SJCRH30 (cell line): Measurements from ENCODE around the gene ITIH3. TPM values are rescaled to one million over a fixed set of nuclear protein-coding genes. Genes with fewer than 3 reads are reported as not detected.

Source experiments
- DNase-seq, 2 experiments: peaks; one replicate each; pipeline ENCODE4 v3.0.0-alpha.2; 2015 to 2020
- H3K27ac ChIP-seq: fragments of 250-450 bp; sonication (Bioruptor Pico); 2 replicates; pipeline ENCODE4 v1.5.1; 2020; ENCODE audit warnings: mild to moderate bottlenecking, moderate library complexity
- H3K27me3 ChIP-seq: fragments of 250-450 bp; sonication (Bioruptor Pico); 2 replicates; pipeline ENCODE4 v1.5.1; 2020; ENCODE audit warnings: mild to moderate bottlenecking, moderate library complexity
- H3K36me3 ChIP-seq: fragments of 250-450 bp; sonication (Bioruptor Pico); 2 replicates; pipeline ENCODE4 v1.5.1; 2020; ENCODE audit warnings: mild to moderate bottlenecking, moderate library complexity
- H3K4me1 ChIP-seq: fragments of 250-450 bp; sonication (Bioruptor Pico); 2 replicates; pipeline ENCODE4 v1.5.1; 2020; ENCODE audit warnings: mild to moderate bottlenecking, moderate library complexity
- H3K4me3 ChIP-seq: fragments of 250-450 bp; sonication (Bioruptor Pico); 2 replicates; pipeline ENCODE4 v1.5.1; 2020; ENCODE audit warnings: mild to moderate bottlenecking, moderate library complexity
- H3K9me3 ChIP-seq: fragments of 250-450 bp; sonication (Bioruptor Pico); replicated peaks from 2 replicates; pipeline ENCODE4 v1.5.1; 2020; ENCODE audit warnings: mild to moderate bottlenecking, moderate library complexity
- total RNA-seq: library from RNA; depleted of rRNA; stranded (reverse); fragments of >200 nt; shearing (Covaris generic); gene quantifications from 2 replicates; pipeline ENCODE4 v1.2.3, GENCODE V29; 2014

Gene ITIH3
- total RNA-seq, 1 experiment from 2014 or later, result not detected

DNA sequence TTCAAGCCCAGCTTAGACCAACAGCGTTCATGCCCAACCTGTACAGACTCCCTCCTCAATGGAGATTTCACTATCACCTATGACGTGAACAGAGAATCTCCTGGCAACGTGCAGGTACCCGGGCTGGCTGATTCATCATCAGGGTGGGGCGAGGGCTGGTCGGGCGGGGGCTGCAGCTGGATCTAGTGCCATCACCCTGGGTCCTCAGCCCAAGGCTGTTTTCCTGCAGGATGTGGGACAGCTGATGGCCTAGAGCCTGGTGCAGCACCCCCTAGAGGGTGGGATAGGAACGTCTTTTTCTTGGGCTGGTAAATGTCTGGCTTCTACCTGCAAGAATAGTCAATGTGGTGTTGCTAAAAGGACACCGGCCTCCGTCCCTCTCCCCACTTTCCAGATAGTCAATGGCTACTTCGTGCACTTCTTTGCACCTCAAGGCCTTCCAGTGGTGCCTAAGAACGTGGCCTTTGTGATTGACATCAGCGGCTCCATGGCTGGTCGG, 4.4 kb downstream of the ITIH3 start:
- Histone ChIP-seq H3K4me1 (no peaks in the 10 kb centered on the region), H3K27ac (no peak overlapping the region), H3K27me3 (no peaks in the 10 kb centered on the region), H3K9me3 (no peaks in the 10 kb centered on the region), H3K36me3 (no peaks in the 10 kb centered on the region), H3K4me3 (no peak overlapping the region)
- peak; percentile 11 to 48 for DNase-seq

DNA sequence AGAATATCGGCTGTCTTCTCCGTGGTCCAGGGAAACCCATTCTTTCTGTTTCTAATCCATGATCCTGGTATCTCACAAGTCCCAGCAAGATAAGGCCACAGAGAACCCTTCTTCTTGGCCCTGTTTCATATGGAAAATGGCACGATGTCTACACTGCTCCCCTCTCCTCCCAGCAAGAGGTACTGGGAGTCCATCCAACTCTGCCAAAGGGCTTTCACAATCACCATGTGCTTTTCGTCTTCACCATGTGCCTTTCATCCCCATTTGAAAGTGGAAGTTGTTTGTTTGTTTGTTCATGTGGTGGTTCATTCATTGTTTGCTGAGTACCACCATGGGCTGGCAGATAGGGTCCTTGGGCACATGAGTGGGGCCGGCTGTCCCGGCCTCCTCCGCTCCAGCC, 5.5 kb downstream of the ITIH3 start:
- Histone ChIP-seq H3K4me3 (no peak overlapping the region), H3K4me1 (no peaks in the 10 kb centered on the region), H3K27ac (no peak overlapping the region), H3K27me3 (no peaks in the 10 kb centered on the region), H3K36me3 (no peaks in the 10 kb centered on the region), H3K9me3 (no peaks in the 10 kb centered on the region)
- DNase-seq, result no peak

DNA sequence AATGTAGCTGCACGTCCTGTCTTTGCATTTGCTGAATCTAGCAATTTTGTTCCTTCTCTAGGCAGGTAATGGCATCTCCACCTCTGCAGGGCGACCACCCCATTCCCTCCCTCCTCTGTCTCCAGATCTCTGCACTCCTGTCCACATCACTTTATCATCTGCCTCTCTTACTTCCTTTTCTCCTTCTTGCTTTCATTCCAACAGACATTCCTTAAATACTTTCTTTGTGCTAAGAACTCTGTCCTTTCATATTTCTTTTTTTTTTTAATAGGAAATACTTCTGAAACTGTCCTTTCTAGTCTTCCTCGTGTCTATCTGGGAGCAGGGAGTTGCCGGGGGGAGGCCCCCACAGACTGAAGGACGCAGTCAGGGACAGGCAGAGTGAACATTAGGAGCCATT, 7.2 kb downstream of the ITIH3 start:
- Histone ChIP-seq H3K4me1 (no peaks in the 10 kb centered on the region), H3K36me3 (no peaks in the 10 kb centered on the region), H3K9me3 (no peaks in the 10 kb centered on the region), H3K4me3 (no peak overlapping the region), H3K27me3 (no peaks in the 10 kb centered on the region), H3K27ac (no peak overlapping the region)
- no peak for DNase-seq

DNA sequence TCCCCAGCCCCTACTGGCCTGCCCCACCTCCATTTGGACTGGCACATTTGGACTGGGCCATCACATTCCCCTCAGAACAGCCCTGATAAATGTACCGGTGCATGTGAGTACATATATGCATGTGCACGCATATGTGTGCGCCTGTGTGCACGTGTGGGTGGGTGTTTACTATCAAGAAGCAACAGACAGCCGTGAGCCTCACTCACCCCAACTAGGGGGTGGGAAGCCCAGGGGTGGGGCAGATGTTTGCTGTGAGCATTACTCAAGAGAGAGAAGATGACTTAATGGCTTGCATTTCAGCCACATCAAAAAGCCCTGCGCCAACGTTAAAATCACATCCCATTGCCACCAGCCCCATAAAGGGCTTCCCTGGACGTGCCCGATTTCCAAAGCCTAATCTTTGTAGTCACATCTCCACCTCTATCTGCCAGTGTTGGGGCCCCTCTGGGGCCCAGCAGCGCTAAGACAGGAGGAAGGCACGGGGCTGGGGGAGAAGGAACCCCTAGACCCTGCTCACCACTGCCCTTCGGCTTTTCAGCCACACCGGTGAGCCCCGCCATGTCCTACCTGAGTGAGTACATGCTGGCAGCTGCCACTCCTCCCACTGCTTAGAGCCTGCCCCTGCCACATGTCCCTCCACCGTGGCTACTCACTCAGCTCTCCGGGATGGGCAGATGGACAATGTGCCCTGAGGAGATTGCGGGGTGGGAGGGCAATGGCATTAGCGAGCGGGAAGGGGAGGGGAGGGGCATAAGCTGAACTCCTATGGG, 10.9 kb downstream of the ITIH3 start:
- Histone ChIP-seq H3K4me3 (no peak overlapping the region), H3K9me3 (no peaks in the 10 kb centered on the region), H3K27ac (no peak overlapping the region), H3K4me1 (no peaks in the 10 kb centered on the region), H3K27me3 (no peaks in the 10 kb centered on the region), H3K36me3 (no peaks in the 10 kb centered on the region)
- no peak for DNase-seq

DNA sequence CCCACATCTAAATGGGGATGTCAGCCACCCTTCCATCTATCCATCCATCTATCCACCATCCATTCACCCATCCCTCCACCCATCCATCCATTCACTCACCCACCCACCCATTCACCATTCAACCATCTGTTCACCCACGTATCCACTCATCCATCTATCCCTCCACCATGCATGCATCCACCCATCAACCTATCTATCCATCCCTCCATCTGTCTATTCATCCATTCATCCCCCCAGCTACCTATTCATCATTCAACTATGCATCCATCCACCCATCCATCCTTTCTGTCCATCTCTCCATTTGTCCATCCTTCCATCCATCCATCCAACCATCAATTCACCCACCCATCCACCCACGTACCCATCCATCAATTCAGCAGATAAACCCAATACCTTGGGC, 14.6 kb downstream of the ITIH3 start:
- Histone ChIP-seq H3K36me3 (no peaks in the 10 kb centered on the region), H3K9me3 (no peaks in the 10 kb centered on the region), H3K4me3 (no peak overlapping the region), H3K27me3 (no peaks in the 10 kb centered on the region), H3K27ac (no peak overlapping the region), H3K4me1 (no peaks in the 10 kb centered on the region)
- no peak for DNase-seq

DNA sequence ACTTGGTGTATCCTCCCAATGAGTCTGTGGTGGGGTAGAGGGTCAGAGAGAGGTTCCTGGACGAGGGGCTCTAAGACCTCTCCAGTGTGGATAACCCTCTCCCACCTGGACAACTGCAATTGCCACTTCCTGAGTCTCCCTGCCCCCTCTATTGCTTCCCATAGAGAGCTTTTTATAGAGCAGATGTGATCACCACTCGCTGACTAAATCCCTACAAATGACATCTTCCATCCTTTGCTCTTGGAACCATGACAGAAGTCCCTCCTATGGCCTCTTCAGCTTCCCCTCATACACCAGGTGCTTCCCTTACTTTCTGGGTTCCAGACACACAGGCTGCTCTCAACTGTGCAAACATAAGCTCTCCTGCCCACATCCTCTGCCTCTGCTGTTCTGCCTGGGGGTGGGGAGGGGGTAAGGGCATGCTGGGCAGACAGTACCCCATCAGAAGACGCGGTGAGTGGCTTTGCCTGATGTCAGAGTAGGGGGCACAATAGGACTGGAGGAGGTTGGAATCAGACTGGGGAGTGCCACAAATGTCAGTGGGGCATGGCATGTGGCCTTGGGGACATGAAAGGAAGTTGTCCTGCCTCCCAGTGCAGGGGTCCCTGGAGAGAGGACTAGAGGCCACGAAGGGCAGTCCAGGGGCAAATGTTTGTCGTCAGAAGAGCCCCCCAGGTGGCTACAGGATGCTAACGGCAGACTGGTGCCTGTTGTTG, 15.2 kb downstream of the ITIH3 start:
- Histone ChIP-seq H3K36me3 (no peaks in the 10 kb centered on the region), H3K9me3 (no peaks in the 10 kb centered on the region), H3K27me3 (no peaks in the 10 kb centered on the region), H3K4me3 (no peak overlapping the region), H3K4me1 (no peaks in the 10 kb centered on the region), H3K27ac (no peak overlapping the region)
- no peak for DNase-seq

DNA sequence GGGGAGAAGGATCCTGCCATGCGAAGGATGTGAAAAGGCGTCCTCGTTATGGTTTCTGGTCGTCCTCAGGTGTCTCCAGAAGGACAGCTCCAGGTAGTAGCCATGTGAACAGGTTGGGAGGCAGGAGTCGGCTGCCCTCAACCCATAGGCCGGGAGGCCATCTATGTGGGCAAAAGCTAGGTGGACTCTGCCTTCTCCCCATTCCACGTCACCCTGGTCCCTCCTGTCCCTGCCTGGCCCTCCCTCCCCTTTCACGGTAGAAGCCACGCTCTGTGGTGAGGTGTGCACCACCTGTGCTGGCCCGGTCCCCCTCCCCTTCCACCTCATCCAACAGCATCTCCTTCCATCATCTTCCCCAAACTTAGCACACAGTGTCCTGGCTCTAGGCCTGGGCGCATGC, 16.3 kb downstream of the ITIH3 start:
- no peak overlapping the region for H3K27ac ChIP-seq
- no peaks in the 10 kb centered on the region for H3K27me3 ChIP-seq
- no peak overlapping the region for H3K4me3 ChIP-seq
- H3K9me3 ChIP-seq, result no peaks in the 10 kb centered on the region
- no peaks in the 10 kb centered on the region for H3K4me1 ChIP-seq
- DNase-seq, result no peak
- no peaks in the 10 kb centered on the region for H3K36me3 ChIP-seq

DNA sequence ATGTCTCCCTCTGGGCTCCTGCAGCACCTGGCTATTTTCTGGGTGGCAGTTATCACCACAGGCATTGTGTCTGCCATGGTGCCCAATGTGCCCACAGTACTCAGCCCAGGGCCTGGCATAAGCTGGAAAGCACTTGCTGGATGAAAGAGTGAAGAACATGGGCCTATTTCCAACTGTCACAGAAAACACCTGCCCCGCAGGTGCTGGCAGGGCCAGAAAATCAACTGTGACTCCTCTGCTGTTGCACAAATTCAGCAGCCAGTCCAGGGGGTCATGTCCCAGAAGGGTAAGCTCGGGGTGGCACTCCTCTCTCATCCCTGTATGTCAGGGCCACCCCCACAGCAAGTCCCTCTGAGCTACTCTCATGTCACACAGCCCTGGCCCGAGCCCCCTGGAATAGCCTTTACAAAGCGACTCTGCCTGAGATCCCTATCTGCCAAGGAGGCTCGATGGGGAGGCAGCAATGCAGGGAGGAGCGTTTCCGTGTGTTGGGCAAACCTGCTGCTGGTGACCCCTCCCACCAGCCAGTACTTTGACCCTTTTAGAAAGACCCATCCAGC, 16.9 kb downstream of the ITIH3 start:
- H3K36me3 ChIP-seq, result no peaks in the 10 kb centered on the region

DNA sequence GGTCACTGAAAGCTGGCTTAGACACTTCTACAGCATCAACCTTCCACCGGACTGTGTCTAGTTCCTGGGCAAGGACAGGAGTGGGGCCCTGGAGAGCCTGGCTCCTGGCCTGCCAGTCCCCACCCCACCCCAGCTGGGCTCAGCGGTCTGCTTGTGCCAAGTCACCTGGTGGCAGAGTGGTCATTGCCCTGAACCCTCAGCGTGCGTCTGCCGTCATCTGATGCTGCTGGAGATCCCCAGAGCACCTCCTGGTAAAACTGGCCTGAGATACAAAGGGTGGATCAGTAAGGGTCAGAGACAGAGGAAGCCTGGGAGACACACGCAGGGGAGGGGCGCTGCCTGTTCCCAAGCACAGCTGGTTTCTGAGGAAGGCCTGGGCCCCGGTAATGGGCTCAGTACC, 19.2 kb downstream of the ITIH3 start:
- no peaks in the 10 kb centered on the region for H3K9me3 ChIP-seq
- no peaks in the 10 kb centered on the region for H3K36me3 ChIP-seq
- H3K27ac ChIP-seq, result no peak overlapping the region
- H3K4me1 ChIP-seq, result no peaks in the 10 kb centered on the region
- H3K27me3 ChIP-seq, result no peaks in the 10 kb centered on the region
- H3K4me3 ChIP-seq, result no peak overlapping the region
- DNase-seq, result no peak

More for the DNA sequence above, 16.9 kb downstream of the ITIH3 start:
- Histone ChIP-seq H3K9me3 (no peaks in the 10 kb centered on the region), H3K27ac (no peak overlapping the region), H3K27me3 (no peaks in the 10 kb centered on the region), H3K4me1 (no peaks in the 10 kb centered on the region), H3K4me3 (no peak overlapping the region)
- no peak for DNase-seq

DNA sequence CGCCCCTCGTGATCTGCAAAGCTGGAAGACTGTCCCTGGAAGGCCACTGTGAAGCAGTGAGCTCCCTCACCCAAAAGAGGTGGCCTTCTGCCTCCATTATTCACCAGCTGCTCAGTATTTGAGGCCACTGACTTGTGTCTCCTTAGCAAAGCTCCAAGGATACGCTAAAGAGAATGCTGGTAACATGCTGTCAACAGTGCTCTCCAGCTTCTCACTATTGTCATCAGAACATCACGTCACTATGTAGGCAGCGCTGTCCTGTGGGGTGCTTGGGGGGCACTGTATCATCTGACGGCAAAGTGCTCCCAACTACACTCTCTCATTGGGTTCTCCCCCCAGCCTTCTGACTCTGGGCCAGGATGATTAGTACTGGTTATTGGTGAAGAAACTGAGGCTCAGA, 21.6 kb downstream of the ITIH3 start:
- Histone ChIP-seq H3K36me3 (no peaks in the 10 kb centered on the region), H3K9me3 (no peaks in the 10 kb centered on the region), H3K27ac (no peak overlapping the region), H3K4me1 (no peaks in the 10 kb centered on the region), H3K27me3 (no peaks in the 10 kb centered on the region), H3K4me3 (no peak overlapping the region)
- DNase-seq, result no peak

DNA sequence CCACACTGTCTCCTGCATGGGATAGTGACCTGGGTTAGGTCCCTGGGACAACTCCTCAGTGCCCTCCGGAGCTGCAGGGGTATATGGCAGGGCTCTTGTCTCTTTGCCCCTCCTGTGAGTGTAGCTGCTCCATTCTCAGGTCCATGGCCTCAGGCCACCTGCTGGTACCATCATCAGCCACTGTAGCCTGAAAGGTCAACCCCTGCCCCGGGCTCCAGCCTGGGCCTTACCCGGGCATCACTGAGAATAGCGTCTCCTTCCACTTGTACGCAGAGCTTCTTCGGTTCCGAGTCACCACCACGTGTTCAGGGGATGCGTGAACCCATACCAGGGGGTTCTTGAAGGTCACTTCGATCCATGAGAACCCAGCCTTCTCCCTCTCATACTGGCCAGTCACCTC, 22.1 kb downstream of the ITIH3 start:
- H3K4me3 ChIP-seq, result no peak overlapping the region
- no peaks in the 10 kb centered on the region for H3K9me3 ChIP-seq
- no peaks in the 10 kb centered on the region for H3K4me1 ChIP-seq
- no peaks in the 10 kb centered on the region for H3K36me3 ChIP-seq
- no peak for DNase-seq
- no peak overlapping the region for H3K27ac ChIP-seq
- no peaks in the 10 kb centered on the region for H3K27me3 ChIP-seq

DNA sequence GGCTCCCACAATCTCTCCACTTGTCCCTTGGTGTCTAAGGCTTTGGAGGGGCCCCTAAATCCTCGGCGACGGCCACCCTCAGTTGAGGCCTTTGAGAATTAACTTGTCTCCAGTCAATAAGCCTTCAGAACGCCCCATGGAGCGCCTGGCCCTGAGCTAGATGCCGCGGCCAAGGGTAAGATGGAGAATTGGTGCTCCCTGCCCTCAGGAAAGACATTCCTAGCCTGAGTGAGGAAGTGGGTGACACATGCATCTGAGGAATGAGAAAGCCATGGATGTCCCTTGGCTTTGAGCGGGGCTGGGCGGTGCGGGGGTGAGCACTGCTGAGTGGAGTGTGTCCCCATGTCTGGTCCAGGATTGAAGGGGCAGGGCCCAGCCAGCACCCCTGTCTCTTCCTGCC, 22.6 kb downstream of the ITIH3 start:
- no peak overlapping the region for H3K4me3 ChIP-seq
- H3K36me3 ChIP-seq, result no peaks in the 10 kb centered on the region
- H3K27me3 ChIP-seq, result no peaks in the 10 kb centered on the region
- no peak for DNase-seq
- H3K4me1 ChIP-seq, result no peaks in the 10 kb centered on the region
- H3K27ac ChIP-seq, result no peak overlapping the region
- no peaks in the 10 kb centered on the region for H3K9me3 ChIP-seq

DNA sequence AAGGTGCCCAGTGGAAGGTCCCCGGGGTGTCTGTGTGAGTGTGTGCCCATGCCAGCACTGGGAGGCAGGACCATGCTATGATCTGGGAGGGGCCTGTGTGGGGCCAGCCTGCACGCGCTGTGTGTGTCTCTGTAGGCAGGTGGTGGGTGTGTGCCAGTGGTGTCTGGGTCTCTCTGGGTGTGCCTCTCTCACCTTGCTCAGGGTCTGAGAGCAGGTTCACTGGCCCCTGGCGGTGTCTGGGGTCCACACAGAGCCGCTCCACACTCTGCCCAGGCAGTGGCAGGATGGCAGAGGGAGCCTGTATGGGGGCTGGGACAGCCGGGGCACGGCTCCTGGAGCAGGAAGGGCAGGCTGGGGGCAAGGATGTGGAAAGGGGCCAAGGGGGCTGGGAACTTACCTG, 23.3 kb downstream of the ITIH3 start:
- H3K36me3 ChIP-seq, result no peaks in the 10 kb centered on the region
- DNase-seq, result no peak
- H3K9me3 ChIP-seq, result no peaks in the 10 kb centered on the region
- no peak overlapping the region for H3K4me3 ChIP-seq
- H3K27ac ChIP-seq, result no peak overlapping the region
- no peaks in the 10 kb centered on the region for H3K4me1 ChIP-seq
- H3K27me3 ChIP-seq, result no peaks in the 10 kb centered on the region

DNA sequence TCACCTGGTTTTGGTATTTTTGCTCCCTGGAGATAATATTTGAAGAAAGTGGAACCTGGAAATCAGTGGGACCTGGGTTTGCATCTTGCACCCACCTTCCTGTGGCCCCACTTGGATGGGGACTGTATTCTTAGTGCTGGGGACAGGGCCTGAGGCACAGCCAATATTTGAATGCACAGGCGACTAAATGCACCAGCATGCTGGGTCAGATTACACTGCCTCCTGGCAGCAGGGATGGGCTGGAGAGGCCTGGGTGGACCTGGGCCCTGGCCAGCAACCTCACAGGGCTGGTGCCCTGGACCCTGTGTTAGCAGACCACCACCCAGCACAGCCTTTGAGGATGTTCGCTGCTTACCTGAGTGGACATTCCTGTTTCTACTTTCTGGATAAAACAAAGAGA, 25.3 kb downstream of the ITIH3 start:
- H3K9me3 ChIP-seq, result no peaks in the 10 kb centered on the region
- no peaks in the 10 kb centered on the region for H3K4me1 ChIP-seq
- no peaks in the 10 kb centered on the region for H3K27me3 ChIP-seq
- no peak overlapping the region for H3K4me3 ChIP-seq
- no peak overlapping the region for H3K27ac ChIP-seq
- no peak for DNase-seq
- no peaks in the 10 kb centered on the region for H3K36me3 ChIP-seq

DNA sequence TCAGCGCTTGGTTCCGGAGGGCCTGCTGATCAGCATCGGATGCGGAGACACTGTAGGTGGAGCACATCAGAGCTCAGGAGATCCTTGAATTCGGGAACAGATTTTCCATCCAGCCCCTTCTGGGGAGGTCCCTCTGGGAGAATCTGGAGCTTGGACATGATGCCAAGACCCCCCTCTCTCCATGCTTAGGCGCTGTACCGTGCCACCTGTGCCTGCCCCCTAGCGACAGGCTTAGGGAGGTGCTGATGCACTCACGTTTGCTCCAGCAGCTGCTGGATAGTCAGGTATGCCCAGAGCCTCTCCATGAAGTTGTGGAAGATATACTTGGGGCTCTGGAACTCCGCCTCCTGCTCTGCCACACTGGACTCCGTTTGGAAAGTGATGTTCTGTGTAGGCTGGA, 26.1 kb downstream of the ITIH3 start:
- DNase-seq, result peak in 1 of 2 experiments; percentile 34
- no peak overlapping the region for H3K4me3 ChIP-seq
- H3K27ac ChIP-seq, result no peak overlapping the region
- H3K9me3 ChIP-seq, result no peaks in the 10 kb centered on the region
- no peaks in the 10 kb centered on the region for H3K27me3 ChIP-seq
- no peaks in the 10 kb centered on the region for H3K4me1 ChIP-seq
- no peaks in the 10 kb centered on the region for H3K36me3 ChIP-seq
